GM04504 (cell line): ENCODE data around the gene GPX4.
A peak's percentile ranks its signal among the peaks of the same experiment; 100 is the strongest.

Source experiments
- DNase-seq: peaks from one replicate; pipeline ENCODE4 v3.0.0-alpha.2; 2012; ENCODE audit warnings: low read depth

Gene GPX4

GRCh38 chr19:1102407-1103131 is 1.2 kb upstream of the GPX4 start:
- peak; percentile 97 for DNase-seq

- DNase-seq, result no peak
These were observed 574 bp upstream of the GPX4 start for GRCh38 chr19:1103132-1103707.

- peak; percentile 38 for DNase-seq
These were observed 665 bp downstream of the GPX4 start for GRCh38 chr19:1104311-1105007.

- DNase-seq, result no peak
These were observed 1.4 kb downstream of the GPX4 start for GRCh38 chr19:1105008-1105872.

- DNase-seq, result no peak
These were observed 2.4 kb downstream of the GPX4 start for GRCh38 chr19:1105873-1106840.

GRCh38 chr19:1106841-1107660 is 3.3 kb downstream of the GPX4 start:
- no peak for DNase-seq

- DNase-seq, result no peak
These were observed 4.0 kb downstream of the GPX4 start for GRCh38 chr19:1107661-1108261.

GRCh38 chr19:1108291-1109031 is 4.7 kb downstream of the GPX4 start:
- DNase-seq, result no peak

GRCh38 chr19:1109032-1109551 is 5.3 kb downstream of the GPX4 start:
- no peak for DNase-seq

- DNase-seq, result no peak
These were observed 6.2 kb downstream of the GPX4 start for GRCh38 chr19:1109697-1110671.

GRCh38 chr19:1110809-1111640 is 7.2 kb downstream of the GPX4 start:
- DNase-seq, result no peak

GRCh38 chr19:1111641-1112267 is 8.0 kb downstream of the GPX4 start:
- no peak for DNase-seq

- DNase-seq, result no peak
These were observed 8.7 kb downstream of the GPX4 start for GRCh38 chr19:1112268-1113029.

- DNase-seq, result peak; percentile 78
These were observed 9.5 kb downstream of the GPX4 start for GRCh38 chr19:1113030-1113985.
